Spleen (tissue), 7 donors: ENCODE data around the gene SNED1.

Experiments
- POLR2A ChIP-seq, 3 donors: fragments of 450-650 bp; IDR thresholded peaks; one replicate each; pipeline ENCODE4 v1.5.1; 2017; ENCODE audit warnings: antibody characterized with exemption in 3 of 3, mild to moderate bottlenecking in 1 of 3
- TF ChIP-seq, protein P1 (sequence below), 11 experiments: fragments of 200-600 bp in 7 of 11; fragments of 450-650 bp in 4 of 11; sonication (generic) in 4 of 11; IDR thresholded peaks in 8 of 11; conservative IDR thresholded peaks in 3 of 11; 1 replicate in 7 of 11; 2 replicates in 4 of 11; pipeline versions ENCODE4 v1.4.0 to v1.8.0; 2016 to 2021; ENCODE audit warnings: antibody characterized with exemption in 11 of 11, inconsistent platforms in 4 of 11, mild to moderate bottlenecking in 1 of 11
- donor health status: DM: no; HTN: no; CAD: no; lungs with moderate emphysema.
- donor health status: DM: no; HTN: no; CAD: no.
- donor health status: DM: no; HTN: no; CAD: no.

GRCh38 chr2:241003369-241003768 lies 5.0 kb downstream of the SNED1 start:
- TF ChIP-seq, protein P1, sequence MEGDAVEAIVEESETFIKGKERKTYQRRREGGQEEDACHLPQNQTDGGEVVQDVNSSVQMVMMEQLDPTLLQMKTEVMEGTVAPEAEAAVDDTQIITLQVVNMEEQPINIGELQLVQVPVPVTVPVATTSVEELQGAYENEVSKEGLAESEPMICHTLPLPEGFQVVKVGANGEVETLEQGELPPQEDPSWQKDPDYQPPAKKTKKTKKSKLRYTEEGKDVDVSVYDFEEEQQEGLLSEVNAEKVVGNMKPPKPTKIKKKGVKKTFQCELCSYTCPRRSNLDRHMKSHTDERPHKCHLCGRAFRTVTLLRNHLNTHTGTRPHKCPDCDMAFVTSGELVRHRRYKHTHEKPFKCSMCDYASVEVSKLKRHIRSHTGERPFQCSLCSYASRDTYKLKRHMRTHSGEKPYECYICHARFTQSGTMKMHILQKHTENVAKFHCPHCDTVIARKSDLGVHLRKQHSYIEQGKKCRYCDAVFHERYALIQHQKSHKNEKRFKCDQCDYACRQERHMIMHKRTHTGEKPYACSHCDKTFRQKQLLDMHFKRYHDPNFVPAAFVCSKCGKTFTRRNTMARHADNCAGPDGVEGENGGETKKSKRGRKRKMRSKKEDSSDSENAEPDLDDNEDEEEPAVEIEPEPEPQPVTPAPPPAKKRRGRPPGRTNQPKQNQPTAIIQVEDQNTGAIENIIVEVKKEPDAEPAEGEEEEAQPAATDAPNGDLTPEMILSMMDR (IDR thresholded peaks at IDR 0.05 in 8 of 11, conservative IDR thresholded peaks at IDR 0.05 in 3 of 11): no peak
- TF ChIP-seq POLR2A (IDR thresholded peaks at IDR 0.05): no peak
